GM12873 (cell line): Measurements from ENCODE around the gene MRGPRD.

Source experiments
- TF ChIP-seq, protein P1 (sequence below): IDR thresholded peaks from 2 replicates; pipeline ENCODE4 v1.5.1; 2012; ENCODE audit warnings: low read depth, mild to moderate bottlenecking, moderate library complexity, low read length, control low read depth; ENCODE audit not compliant: insufficient read depth; ENCODE audit errors: missing control alignments

The MRGPRD gene

GRCh38 chr11:68950270-68950669 lies 30.5 kb downstream of the MRGPRD start:
- TF ChIP-seq, protein P1, sequence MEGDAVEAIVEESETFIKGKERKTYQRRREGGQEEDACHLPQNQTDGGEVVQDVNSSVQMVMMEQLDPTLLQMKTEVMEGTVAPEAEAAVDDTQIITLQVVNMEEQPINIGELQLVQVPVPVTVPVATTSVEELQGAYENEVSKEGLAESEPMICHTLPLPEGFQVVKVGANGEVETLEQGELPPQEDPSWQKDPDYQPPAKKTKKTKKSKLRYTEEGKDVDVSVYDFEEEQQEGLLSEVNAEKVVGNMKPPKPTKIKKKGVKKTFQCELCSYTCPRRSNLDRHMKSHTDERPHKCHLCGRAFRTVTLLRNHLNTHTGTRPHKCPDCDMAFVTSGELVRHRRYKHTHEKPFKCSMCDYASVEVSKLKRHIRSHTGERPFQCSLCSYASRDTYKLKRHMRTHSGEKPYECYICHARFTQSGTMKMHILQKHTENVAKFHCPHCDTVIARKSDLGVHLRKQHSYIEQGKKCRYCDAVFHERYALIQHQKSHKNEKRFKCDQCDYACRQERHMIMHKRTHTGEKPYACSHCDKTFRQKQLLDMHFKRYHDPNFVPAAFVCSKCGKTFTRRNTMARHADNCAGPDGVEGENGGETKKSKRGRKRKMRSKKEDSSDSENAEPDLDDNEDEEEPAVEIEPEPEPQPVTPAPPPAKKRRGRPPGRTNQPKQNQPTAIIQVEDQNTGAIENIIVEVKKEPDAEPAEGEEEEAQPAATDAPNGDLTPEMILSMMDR: peak; percentile 57

DNA sequence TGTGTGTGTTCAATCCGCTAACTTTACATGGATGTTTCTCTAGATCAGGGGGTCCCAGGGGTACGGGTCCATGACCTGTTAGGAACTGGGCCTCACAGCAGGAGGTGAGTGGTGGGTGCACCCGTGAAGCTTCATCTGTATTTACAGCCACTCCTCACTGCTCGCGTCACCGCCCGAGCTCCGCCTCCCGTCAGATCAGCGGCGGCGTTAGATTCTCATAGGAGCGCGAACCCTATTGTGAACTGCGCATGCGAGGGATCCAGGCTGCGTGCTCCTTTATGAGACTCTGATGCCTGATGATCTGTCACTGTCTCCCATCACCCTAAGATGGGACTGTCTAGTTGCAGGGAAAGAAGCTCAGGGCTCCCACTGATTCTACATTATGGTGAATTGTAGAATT lies 31.9 kb downstream of the MRGPRD start:
- TF ChIP-seq, protein P1: no peak

GRCh38 chr11:68948496-68948895 lies 32.3 kb downstream of the MRGPRD start:
- TF ChIP-seq, protein P1: no peak

GRCh38 chr11:68947151-68947550 lies 33.6 kb downstream of the MRGPRD start:
- TF ChIP-seq, protein P1: no peak

- TF ChIP-seq, protein P1: no peak
Measured at GRCh38 chr11:68946416-68947090, 34.2 kb downstream of the MRGPRD start.

DNA sequence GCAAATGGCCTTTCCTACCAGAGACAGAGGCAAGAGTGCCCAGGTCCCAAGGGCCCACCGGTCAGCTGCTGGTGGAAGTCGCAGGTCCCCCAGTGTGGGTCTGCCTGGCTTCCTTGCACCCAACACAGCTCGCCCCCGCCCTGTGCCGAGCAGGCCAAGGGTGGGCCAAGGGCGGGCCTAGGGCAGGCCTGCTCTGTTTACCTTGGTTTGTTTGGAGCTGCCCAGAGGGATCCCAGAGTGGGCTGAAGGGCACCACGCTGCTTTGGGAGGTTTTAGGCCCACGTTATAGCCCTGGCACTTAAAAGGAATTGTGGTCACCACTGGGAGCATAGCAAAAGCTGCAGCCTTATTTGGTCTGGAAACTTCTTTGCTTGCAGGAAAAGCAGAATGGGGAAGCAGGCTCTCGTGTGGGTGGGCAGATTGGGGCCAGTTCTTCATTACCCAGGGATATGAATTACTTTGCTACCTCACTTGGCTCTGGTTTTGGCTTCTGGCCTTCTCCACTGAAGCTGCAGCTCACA lies 38.0 kb downstream of the MRGPRD start:
- TF ChIP-seq, protein P1: no peak

DNA sequence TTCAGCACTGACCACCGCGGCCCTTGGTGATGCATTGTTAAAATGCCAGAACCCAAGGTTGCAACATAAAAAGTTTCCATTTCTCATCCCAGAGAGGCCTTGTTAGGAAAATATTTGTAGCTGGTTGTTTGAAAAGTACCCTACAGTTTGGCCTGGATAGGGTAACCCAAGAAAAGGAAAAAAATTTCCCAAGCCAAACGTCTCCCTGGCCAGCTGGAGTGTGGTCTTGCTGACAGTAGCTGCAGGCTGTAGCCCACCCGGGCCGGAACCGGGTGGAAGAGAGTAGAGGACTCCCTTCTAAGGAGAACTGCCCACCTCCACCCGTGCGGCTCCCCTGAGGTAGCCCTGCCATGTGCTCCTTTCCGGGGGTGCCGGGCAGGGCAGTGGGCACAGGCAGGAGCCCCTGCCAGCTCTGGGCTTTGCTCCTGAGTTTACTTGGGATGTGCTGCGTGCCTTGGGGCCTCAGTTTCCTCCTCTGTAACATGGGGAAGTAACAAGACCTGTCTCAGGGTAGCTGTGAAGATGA lies 38.6 kb downstream of the MRGPRD start:
- TF ChIP-seq, protein P1: no peak
